Measurements from ENCODE around the gene GLB1L2. TPM values are rescaled to one million over a fixed set of nuclear protein-coding genes. Genes with fewer than 3 reads are reported as not detected.

GLB1L2 gene
- total and polyA plus RNA-seq, 2 experiments from 2014 or later = 3.3 to 12.3 TPM

DNA sequence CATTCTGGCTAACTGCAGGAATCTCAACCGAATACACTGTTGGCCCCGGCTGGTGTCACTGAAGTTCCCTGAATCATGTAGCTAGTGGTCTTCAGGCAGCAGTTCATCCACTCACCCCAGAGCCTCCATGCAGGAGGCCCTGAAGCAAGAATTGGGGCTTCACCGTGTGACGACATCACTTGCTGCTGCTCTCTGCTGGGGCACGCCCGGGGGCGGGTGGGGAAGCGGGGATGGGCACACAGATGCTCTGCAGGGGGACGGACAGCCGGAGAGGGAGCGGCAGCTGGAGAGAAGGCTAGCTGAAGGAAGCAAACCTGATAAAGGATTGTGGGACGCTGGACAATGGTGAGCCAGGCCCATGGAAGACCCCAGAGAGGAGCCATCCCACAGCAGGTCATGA, 63.2 kb downstream of the GLB1L2 start:
- peaks cover 7% of the 10 kb centered on the region for H3K36me3 Mint-ChIP-seq (ENCODE audit: low read depth)
- no peaks in the 10 kb centered on the region for H3K9me2 ChIP-seq (ENCODE audit: insufficient read depth)
- no peak overlapping the region for H3K27ac ChIP-seq (ENCODE audit: low read depth)
- H3K4me3 Mint-ChIP-seq = no peak overlapping the region
- no peak for TF ChIP-seq ZNF331 (CRISPR knock-in tag; IDR thresholded peaks at IDR 0.05; ENCODE audit: low read depth)
- TF ChIP-seq EZH2 (IDR thresholded peaks at IDR 0.05; ENCODE audit: low read depth, unreplicated experiment) = no peak
- TF ChIP-seq, protein P1, sequence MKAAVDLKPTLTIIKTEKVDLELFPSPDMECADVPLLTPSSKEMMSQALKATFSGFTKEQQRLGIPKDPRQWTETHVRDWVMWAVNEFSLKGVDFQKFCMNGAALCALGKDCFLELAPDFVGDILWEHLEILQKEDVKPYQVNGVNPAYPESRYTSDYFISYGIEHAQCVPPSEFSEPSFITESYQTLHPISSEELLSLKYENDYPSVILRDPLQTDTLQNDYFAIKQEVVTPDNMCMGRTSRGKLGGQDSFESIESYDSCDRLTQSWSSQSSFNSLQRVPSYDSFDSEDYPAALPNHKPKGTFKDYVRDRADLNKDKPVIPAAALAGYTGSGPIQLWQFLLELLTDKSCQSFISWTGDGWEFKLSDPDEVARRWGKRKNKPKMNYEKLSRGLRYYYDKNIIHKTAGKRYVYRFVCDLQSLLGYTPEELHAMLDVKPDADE (IDR thresholded peaks at IDR 0.05) = no peak
- TF ChIP-seq CREB1 (CRISPR knock-in tag; IDR thresholded peaks at IDR 0.05; ENCODE audit: low read depth) = no peak
- TF ChIP-seq ZNF114 (CRISPR knock-in tag; IDR thresholded peaks at IDR 0.05) = no peak
- TF ChIP-seq, protein P2, sequence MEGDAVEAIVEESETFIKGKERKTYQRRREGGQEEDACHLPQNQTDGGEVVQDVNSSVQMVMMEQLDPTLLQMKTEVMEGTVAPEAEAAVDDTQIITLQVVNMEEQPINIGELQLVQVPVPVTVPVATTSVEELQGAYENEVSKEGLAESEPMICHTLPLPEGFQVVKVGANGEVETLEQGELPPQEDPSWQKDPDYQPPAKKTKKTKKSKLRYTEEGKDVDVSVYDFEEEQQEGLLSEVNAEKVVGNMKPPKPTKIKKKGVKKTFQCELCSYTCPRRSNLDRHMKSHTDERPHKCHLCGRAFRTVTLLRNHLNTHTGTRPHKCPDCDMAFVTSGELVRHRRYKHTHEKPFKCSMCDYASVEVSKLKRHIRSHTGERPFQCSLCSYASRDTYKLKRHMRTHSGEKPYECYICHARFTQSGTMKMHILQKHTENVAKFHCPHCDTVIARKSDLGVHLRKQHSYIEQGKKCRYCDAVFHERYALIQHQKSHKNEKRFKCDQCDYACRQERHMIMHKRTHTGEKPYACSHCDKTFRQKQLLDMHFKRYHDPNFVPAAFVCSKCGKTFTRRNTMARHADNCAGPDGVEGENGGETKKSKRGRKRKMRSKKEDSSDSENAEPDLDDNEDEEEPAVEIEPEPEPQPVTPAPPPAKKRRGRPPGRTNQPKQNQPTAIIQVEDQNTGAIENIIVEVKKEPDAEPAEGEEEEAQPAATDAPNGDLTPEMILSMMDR (conservative IDR thresholded peaks at IDR 0.05; ENCODE audit: low read depth in 2 of 2) = no peak
- peaks cover 5% of the 10 kb centered on the region for H3K27me3 Mint-ChIP-seq (ENCODE audit: insufficient read depth, low read depth, poor library complexity)
- H2AFZ ChIP-seq = no peak overlapping the region
- H3K36me3 ChIP-seq (ENCODE audit: insufficient read depth) = no peaks in the 10 kb centered on the region
- no peak overlapping the region for H3K4me2 ChIP-seq
- H4K20me1 ChIP-seq (replicated peaks; ENCODE audit: insufficient read depth) = peaks cover 27% of the 10 kb centered on the region
- H3K79me2 ChIP-seq (replicated peaks; ENCODE audit: insufficient read depth) = peaks cover 30% of the 10 kb centered on the region; the same call in 1 of the 2 replicates
- no peaks in the 10 kb centered on the region for H3F3A ChIP-seq (replicated peaks; ENCODE audit: low read depth)
- H3K4me1 Mint-ChIP-seq = peaks cover 5% of the 10 kb centered on the region
- DNase-seq (ENCODE audit: low spot score) (no peak), ATAC-seq (no peak)
- no peaks in the 10 kb centered on the region; the same call in 1 of the 3 replicates for H3K9me3 Mint-ChIP-seq
- H3K4me1 ChIP-seq (ENCODE audit: insufficient read depth) = no peaks in the 10 kb centered on the region
- no peak overlapping the region for H3K4me3 ChIP-seq
- no peaks in the 10 kb centered on the region for H3K27me3 ChIP-seq (ENCODE audit: insufficient read depth)
- H3K27ac Mint-ChIP-seq = no peak overlapping the region

DNA sequence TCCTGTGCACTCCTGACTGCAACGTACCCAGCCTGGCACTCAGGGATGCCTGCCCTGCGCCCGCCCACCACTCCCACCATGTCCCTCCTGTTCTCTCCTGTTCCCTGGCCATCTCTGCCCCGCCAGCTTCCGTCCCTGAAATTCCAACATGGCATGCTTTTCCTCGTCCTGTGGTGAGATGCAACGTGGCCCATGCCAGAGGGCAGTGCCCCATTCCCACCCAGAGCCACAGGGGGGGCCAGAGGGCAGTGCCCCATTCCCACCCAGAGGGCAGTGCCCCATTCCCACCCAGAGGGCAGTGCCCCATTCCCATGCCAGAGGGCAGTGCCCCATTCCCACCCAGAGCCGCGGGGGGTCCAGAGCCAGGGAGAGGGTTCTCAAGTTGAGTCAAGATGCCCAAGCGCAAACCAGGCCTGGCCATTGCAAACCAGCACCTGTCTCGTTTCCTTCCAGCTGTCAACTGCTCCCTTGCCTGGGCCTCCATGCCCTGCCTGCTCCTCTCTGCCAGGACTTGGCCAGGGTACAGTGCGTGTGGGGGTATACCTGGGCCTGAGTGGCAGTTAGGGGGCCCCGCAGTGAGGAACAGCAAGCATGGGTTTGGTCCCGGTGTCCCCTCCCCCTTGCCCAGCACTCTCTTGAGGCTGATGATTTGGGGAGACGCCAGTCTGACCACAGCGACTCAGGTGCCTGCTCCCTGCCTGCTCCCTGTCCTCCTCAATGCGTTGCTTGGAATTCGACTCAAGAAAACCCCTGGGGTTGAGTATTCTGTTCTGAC, 65.7 kb downstream of the GLB1L2 start:
- Histone ChIP-seq H3K4me3 (no peak overlapping the region), H3K4me2 (no peak overlapping the region), H3K79me2 (replicated peaks; ENCODE audit: insufficient read depth) (peaks cover 45% of the 10 kb centered on the region), H4K20me1 (replicated peaks; ENCODE audit: insufficient read depth) (peaks cover 33% of the 10 kb centered on the region), H3K4me1 (ENCODE audit: insufficient read depth) (no peaks in the 10 kb centered on the region), H3K27ac (ENCODE audit: low read depth) (no peak overlapping the region), H3F3A (replicated peaks; ENCODE audit: low read depth) (no peaks in the 10 kb centered on the region), H3K27me3 (ENCODE audit: insufficient read depth) (no peaks in the 10 kb centered on the region), H3K9me2 (ENCODE audit: insufficient read depth) (peaks cover 4% of the 10 kb centered on the region; the same call in 1 of the 2 replicates), H3K36me3 (ENCODE audit: insufficient read depth) (no peaks in the 10 kb centered on the region), H2AFZ (no peak overlapping the region)
- H3K36me3 Mint-ChIP-seq (ENCODE audit: low read depth) = peaks cover 20% of the 10 kb centered on the region
- peaks cover 5% of the 10 kb centered on the region for H3K27me3 Mint-ChIP-seq (ENCODE audit: insufficient read depth, low read depth, poor library complexity)
- peaks cover 3% of the 10 kb centered on the region; the same call in 2 of the 3 replicates for H3K9me3 Mint-ChIP-seq
- DNase-seq (ENCODE audit: low spot score) (no peak), ATAC-seq (no peak)
- H3K4me1 Mint-ChIP-seq = peaks cover 15% of the 10 kb centered on the region
- no peak overlapping the region for H3K4me3 Mint-ChIP-seq
- H3K27ac Mint-ChIP-seq = no peak overlapping the region
- TF ChIP-seq ZNF114 (CRISPR knock-in tag; IDR thresholded peaks at IDR 0.05) = no peak
- TF ChIP-seq, protein P1 (IDR thresholded peaks at IDR 0.05) = no peak
- no peak for TF ChIP-seq NANOG (IDR thresholded peaks at IDR 0.05; ENCODE audit: borderline replicate concordance)
- TF ChIP-seq, protein P2 (conservative IDR thresholded peaks at IDR 0.05; ENCODE audit: low read depth in 2 of 2) = no peak
- TF ChIP-seq STAT1 (IDR thresholded peaks at IDR 0.05; ENCODE audit: unreplicated experiment) = no peak

All from GM23338 (cell line).